SH-SY5Y (cell line): ENCODE measurements around the gene CPEB2.

Source experiments
- GATA2 ChIP-seq: IDR thresholded peaks from 2 replicates; pipeline ENCODE4 v1.6.1; 2011; ENCODE audit warnings: mild to moderate bottlenecking, low read depth, low read length
- GATA3 ChIP-seq: IDR thresholded peaks from 2 replicates; pipeline ENCODE4 v1.6.1; 2011; ENCODE audit warnings: low read depth, mild to moderate bottlenecking, low read length, moderate library complexity

CPEB2 gene

DNA sequence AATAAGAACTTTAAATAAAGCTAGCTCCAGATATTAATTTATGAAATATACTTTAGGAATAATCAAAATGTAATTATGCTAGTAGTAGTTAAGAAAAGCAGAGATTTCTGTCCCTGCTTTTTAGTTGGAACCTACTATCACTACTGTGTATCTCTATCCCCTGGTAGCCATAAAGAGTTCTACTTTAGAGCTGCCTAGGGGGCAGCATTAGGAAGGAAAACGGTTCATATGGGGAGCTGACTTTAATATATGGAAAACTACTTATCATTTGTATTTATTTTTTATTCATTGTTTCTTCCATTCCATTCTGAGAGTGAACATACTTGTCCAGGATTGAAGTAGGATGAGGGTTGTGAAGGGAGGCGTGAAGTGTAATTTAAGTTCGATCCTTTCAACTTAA is 40.9 kb downstream of the CPEB2 start:
- TF ChIP-seq GATA2 = no peak
- no peak for TF ChIP-seq GATA3

DNA sequence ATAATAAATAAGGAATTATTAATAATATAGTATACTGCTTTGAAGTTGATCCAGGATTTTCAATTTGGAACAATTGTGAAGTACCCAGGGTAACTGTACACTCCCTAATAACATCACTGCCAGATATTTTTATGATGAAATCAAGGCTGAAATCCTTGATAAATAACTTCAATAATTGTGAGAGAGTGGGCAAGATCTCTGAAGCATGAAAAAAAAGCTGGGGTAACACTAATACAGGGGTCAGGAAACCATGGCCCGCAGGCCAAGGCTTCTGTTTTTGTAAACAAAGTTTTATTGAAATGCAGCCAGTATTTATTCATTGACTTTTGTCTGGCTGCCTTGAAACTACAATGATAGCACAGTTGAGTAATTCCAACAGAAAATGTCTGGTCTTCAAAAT is 41.6 kb downstream of the CPEB2 start:
- TF ChIP-seq GATA3 = no peak
- TF ChIP-seq GATA2 = no peak

DNA sequence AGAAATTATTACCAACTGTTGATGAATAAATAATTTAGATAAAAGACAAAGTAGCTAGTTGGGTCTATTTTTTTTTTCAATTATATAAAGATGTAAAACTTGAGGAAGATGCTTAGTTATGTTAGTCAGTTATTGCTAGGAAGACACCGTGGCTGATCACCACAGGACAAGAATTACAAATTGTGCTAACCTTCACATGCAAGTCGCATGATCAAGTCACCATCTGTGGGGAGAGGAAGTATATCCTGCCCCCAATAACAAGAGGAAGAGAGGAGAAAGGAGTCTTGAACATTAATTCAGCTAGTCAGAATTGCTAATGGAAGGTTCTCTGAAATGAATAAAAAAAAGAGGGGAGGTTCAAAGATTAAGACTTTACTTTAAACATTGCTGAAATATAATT is 52.3 kb downstream of the CPEB2 start:
- no peak for TF ChIP-seq GATA3
- TF ChIP-seq GATA2 = no peak

DNA sequence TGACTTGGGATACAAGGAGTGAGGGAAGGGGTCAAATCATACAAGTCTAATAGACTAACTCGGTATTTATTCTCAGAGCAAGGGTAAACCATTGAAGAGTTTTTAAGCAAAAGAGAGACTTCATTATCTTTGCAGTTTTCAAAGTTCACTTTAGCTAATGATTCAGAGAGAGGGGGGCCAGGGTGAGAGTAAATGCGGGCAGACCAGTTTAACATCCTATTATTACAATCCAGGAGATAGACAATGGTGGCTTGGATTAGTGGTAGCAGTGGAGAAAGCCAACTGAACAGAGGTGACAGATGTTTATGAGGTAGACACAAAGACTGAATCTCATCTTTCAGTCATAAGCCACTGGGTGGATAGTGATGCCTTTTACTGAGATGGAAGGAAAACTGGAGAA is 57.9 kb downstream of the CPEB2 start:
- TF ChIP-seq GATA3 (no peak), GATA2 (no peak)

DNA sequence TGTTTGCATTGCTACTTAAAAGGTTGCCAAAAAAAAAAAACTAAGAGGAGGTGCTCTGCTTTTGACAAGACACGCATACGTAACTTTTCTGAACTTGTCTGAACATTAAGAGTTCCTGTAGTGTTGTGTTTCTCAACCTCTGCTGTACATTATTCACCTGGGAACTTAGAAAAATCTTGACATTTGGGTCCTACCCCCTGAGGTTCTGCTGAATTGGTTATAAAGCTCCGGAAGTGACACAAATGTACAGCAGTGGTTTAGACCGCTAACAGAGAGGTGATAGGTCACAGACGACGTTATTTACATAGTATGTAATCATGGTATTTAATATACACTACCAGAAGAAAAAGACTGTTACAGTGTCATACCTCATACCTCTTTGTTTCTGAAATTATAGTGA is 61.1 kb downstream of the CPEB2 start:
- no peak for TF ChIP-seq GATA3
- TF ChIP-seq GATA2 = no peak

DNA sequence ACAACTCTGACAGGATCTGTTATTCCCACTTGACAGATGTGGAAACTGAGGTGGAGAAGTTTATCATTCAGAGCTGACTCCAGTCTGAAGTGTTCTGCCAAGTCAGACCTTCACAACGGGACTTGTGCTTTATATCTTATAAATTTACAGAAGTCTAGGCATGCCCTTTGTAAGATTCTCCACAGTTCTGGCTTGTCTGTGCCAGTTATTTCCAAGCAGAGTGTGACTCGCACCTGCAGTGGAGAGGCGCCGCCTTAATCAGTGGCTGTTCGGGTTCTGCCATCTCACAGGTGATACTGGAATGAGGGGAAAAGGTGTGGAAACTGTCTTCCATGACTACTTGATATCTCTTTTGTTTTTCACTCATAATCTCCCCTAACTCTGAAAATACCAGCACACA is 63.2 kb downstream of the CPEB2 start:
- TF ChIP-seq GATA2 (no peak), GATA3 (no peak)

DNA sequence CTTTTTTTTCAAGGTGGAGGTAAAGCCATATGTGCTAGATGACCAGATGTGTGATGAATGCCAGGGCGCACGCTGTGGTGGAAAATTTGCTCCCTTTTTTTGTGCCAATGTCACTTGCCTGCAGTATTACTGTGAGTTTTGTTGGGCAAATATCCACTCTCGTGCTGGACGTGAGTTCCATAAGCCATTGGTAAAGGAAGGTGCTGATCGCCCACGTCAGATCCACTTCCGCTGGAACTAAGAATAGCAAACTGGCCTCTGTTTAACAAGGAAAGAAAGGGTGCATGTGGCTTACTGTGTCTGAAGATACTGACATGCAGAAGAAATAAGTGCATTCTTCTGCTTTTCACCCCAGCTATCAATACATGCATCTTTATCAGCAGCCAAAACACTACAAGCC is 63.9 kb downstream of the CPEB2 start:
- TF ChIP-seq GATA2 (no peak), GATA3 (no peak)

DNA sequence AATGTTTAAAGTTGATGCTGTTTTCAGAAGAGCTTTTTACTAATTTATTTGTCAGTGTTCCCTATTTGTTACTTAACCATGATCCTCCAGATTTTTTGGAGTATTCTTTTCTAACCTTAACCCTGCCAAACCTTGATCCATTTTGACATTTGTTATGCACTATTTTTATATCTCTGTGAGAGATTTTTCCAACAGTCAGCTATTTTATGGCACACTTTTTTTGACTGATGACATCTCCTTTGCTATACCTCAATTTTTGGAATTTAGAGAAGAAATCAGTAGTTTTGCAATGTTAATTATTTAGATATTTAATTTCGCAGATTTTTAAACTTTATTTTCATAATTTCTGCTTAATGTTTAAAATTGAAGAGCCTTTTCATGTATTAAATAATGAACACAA is 66.0 kb downstream of the CPEB2 start:
- no peak for TF ChIP-seq GATA2
- no peak for TF ChIP-seq GATA3

DNA sequence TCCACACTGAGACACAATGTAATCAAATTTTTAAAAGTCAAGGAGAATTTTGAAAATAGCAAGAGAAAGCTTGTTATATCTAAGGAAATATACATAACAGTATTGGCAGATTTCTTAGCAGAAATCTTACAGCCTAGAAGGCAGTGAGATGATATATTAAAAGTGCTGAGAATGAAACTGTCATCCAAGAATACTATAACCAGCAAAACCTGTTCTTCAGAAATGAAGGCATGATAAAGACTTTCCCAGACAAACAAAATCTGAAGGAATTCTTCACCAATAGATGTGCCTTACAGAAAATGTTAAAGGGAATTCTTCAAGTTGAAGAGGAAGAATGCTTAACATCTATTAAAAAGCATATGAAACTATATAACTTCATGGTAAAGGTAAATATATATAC is 73.6 kb downstream of the CPEB2 start:
- TF ChIP-seq GATA2 = no peak
- TF ChIP-seq GATA3 = no peak

DNA sequence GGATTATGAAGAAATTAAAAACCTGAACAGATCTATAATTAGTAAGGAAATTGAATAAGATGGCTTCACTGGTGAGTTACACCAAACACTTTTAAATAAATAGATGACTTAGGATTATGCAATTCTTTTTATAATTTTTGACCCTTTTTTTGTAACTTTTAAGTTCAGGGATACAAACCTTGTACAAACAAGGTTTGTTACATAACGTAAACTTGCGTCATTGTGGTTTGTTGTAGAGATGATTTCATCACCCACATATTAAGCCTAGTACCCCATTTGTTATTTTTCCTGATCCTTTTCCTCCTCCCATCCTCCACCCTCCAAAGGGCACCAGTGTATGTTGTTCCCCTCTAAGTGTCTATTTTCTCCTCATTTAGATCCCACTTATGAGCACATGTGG is 75.7 kb downstream of the CPEB2 start:
- TF ChIP-seq GATA3 (no peak), GATA2 (no peak)

DNA sequence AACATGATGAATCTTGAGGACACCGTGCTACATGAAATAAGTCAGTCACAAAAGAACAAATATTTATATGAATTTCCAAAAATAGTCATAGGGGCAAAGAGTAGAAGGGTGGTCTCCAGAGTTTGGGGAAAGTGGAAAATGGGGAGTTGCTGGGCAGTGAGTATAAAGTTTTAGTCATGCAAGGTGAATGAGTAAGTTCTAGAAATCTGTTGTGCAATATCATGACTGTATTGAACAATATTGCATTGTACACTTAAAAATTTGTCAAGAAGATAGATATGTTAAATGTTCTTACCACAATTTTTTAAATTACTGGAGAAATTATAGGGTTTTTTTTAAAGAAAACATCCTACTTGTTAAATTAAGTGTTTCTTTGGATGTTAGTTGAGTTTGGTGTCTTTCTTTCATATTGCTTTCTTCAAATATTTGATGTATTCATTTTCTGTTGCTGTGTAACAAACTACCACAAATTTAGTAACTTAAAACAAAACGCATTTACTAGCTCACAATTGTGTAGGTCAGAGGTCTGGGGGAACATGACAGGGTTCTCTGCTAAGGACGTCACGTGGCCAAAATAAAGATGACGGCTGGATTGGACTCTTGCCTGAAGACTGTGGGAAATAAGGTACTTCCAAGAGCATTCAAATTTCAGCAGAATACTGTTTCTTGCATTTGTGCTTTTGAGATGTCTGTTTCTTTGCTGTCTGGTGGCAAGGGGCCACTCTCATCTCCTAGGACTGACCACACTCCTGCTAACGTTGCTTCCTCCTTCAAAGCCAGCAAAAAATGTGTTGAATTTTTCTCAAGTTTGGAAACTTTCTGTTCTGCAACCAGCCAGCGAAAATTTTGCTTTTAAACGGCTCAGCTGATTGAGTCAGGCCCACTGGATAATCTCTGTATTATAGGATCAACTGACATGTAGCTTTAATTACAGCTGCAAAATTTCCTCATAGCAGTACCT is 76.7 kb downstream of the CPEB2 start:
- TF ChIP-seq GATA2 = no peak
- no peak for TF ChIP-seq GATA3

DNA sequence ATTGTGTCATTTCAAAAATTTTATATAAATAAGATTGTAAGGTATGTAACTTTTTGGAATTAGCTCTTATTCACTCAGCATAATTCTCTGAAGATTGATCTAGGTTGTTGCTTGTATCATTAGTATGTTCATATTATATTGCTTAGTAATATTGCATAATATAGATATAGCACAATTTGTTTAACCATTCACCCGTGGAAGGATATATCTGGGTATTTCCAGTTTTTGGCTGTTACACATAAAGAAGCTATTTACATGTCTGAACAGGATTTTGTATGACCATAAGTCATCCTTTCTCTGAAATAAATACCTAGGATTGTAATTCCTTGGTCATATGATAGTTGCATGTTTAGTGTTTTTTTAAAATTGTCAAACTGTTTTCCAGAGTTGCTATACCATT is 82.5 kb downstream of the CPEB2 start:
- TF ChIP-seq GATA2 (no peak), GATA3 (no peak)

DNA sequence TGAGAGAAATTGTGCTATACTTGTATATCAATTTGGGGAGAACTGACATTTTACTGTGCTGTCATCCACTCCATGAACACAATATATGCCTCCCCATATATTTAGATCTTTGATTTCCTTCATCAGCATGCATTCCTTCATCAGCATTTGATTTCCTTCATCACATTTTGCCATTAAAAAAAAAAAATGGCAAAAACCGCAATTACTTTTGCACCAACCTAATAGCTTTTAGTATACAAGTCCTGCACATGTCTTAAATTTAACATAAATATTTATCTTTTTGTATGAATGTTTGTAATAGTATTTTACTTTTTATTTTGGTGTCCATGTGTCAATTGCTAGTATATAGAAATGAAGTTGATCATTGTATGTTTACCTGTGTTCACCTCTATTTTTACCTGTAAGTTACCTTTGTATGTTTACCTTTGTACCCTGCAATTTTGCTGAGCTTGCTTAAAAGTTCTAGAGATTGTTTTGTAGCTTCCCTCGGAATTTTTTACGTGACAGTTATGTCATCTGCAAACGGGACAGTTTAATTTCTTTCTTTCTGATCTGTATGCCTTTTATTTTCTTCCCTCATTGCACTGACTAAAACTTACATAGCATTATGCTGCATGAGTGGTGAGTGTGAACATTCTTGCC is 86.2 kb downstream of the CPEB2 start:
- TF ChIP-seq GATA2 = no peak
- no peak for TF ChIP-seq GATA3

DNA sequence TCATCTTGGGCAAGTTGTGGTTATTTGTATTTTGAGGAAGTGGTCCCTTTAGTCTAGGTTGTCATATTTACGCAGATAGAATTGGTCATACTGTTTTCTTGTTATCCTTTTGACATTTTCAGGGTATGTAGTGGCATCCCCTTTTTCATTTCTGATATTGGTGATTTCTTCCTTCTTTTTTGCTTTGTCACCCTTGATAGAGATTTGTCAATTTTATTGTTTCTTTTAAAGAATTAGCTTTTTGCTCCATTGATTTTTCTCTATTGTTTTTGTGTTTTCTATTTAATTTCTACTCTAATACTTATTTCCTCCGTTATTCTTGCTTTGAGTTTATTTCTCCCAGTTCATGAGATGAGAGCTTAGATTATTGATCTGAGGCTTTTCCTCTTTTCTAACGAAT is 87.7 kb downstream of the CPEB2 start:
- TF ChIP-seq GATA2 = no peak
- no peak for TF ChIP-seq GATA3

DNA sequence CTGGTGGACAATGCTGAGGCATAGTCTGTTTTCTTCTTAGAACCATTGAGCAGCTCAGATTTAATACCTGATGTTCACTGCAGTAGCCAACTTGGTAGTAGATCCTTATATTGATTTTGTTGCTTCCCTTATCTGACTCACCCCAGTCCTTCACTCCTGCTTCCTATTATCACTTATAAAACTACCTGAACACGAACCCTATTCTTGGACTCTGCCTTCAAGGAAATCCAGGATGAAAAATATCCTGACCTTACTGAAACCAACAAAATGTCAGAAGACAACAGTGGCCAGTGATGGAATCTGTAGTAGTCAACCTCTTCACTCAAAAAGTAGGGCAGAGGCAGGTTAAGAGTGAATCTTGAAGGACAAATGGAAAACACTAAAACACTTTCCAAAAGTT is 98.1 kb downstream of the CPEB2 start:
- TF ChIP-seq GATA3 = no peak

DNA sequence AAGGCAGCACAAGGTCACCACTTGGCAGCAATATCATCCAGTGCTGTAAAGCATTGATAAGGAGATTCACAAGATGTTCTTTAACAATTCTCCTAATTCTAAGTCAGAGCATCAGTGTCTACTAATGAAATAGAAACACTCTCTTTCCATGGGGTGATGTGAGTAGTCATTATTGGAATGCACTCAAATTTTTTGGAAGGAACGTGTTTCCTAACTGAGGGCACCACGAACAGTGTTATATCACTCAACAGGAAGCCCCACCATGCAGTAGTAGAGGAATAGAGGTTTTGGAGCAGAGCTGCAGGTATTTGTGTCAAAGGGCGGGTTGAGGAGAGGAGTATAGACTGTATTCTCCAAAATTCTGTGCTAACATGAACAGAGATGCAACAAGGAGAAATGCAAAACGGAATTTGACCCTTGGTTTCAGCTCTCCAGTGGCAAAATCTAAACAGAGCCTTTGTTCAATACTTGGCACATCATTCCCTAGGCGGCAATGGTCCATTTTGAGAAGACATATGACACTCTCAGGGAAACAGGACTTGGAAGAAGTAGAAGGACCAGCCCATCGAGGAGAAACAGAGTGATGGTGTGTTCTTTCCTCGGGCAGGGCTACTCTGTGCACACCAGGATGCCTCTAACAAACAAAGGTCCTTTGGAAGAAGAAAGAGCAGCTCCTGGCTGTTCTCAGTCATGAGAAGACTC is 98.9 kb downstream of the CPEB2 start:
- TF ChIP-seq GATA2 (no peak), GATA3 (no peak)
